Activated naive CD4-positive, alpha-beta T cell treated with anti-CD3 and anti-CD28 coated beads, Interleukin-2, amount 50 U/mL, for 24 hours (primary cell): ENCODE data around the gene GLB1L.
A peak's percentile ranks its signal among the peaks of the same experiment; 100 is the strongest.
"Not testable (repeated sequence)": the region's sequence is repeated elsewhere in the genome, so short reads cannot be mapped to it uniquely, and the experiment has no call there.

Source experiments
- H3K27ac Mint-ChIP-seq: one replicate; pipeline ENCODE4 v1.8.0; 2021; ENCODE audit warnings: mild to moderate bottlenecking, mixed read lengths
- H3K27me3 Mint-ChIP-seq: one replicate; pipeline ENCODE4 v1.8.0; 2021; ENCODE audit warnings: mixed read lengths
- H3K36me3 Mint-ChIP-seq: one replicate; pipeline ENCODE4 v1.8.0; 2021; ENCODE audit warnings: mixed read lengths
- H3K4me1 Mint-ChIP-seq: one replicate; pipeline ENCODE4 v1.8.0; 2021; ENCODE audit warnings: mixed read lengths
- H3K4me3 Mint-ChIP-seq: one replicate; pipeline ENCODE4 v1.8.0; 2021; ENCODE audit warnings: mild to moderate bottlenecking, mixed read lengths
- H3K9me3 Mint-ChIP-seq: one replicate; pipeline ENCODE4 v1.8.0; 2021; ENCODE audit warnings: mixed read lengths

Gene GLB1L

DNA sequence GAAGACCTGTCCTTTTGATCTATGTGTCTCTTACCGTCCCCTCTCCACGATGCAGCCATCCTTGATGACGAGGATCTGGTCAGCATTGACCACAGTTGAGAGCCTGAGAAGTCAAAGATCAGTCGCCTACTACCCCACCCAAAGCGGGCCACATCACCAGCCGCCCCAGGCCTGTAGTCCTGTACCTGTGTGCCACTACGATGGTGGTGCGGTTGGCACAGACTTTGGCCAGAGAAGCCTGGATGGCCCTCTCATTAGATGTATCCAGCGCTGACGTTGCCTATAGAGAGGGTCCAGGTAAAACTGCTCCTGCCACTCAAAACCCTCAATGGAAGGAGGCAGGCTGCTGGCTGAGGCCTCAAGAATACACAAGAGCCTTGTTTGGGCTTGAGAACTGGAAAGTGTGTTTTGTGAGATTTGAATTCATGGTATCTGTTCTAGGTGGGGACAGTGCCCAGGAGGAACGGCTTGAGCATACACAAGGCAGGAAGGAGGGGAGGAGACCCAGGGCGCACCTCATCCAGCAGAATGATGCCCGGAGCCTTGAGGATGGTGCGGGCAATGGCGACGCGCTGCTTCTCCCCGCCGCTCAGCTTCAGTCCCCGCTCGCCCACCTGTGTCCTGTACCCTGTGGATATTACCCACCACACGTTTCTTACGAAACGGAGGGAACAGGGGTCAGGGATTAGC, 34.9 kb downstream of the GLB1L start:
- H3K36me3 Mint-ChIP-seq, result peaks cover 5% of the 10 kb centered on the region
- H3K4me1 Mint-ChIP-seq, result peaks cover 42% of the 10 kb centered on the region
- H3K27me3 Mint-ChIP-seq, result no peaks in the 10 kb centered on the region
- H3K9me3 Mint-ChIP-seq, result no peaks in the 10 kb centered on the region
- no peak overlapping the region for H3K27ac Mint-ChIP-seq
- no peak overlapping the region for H3K4me3 Mint-ChIP-seq

GRCh38 chr2:219209236-219210195, 35.7 kb downstream of the GLB1L start:
- no peaks in the 10 kb centered on the region for H3K27me3 Mint-ChIP-seq
- no peaks in the 10 kb centered on the region for H3K9me3 Mint-ChIP-seq
- peaks cover 5% of the 10 kb centered on the region for H3K36me3 Mint-ChIP-seq
- peaks cover 42% of the 10 kb centered on the region for H3K4me1 Mint-ChIP-seq
- no peak overlapping the region for H3K4me3 Mint-ChIP-seq
- peak overlapping the region; percentile 59 for H3K27ac Mint-ChIP-seq

DNA sequence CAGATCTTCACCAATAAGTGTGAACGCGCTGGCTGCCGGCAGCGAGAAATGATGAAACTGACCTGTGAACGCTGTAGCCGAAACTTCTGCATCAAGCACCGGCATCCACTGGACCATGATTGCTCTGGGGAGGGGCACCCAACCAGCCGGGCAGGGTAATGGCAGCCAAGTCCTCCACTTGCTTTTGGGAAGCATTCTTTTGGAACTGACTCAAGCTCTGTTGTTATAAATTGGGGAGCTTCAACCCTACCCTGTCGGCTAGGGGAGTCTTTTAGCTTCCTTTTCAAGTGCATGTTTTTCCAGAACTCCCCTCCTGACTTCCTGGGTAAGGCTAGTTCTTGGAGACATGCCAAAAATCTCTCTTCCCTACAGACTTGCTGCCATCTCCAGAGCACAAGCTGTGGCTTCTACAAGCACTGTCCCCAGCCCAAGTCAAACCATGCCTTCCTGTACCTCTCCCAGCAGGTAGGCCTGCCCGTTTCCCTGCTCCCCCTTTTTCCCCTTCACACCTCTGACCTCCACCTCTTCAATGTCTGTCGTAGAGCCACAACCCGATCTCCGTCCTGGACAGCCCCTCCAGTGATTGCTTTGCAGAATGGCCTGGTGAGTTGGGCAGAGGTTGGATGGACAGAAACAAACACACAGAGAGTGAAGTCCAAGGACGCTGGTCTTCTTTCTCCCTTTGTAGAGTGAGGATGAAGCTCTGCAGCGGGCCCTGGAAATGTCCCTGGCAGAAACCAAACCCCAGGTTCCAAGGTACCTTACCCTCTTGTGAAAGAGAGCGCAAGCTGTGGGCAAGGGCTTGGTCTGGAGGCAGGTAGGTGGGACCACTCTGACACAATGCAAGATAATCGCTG, 37.1 kb downstream of the GLB1L start:
- Mint-ChIP-seq H3K27me3 (no peaks in the 10 kb centered on the region), H3K4me1 (peaks cover 42% of the 10 kb centered on the region), H3K27ac (peak overlapping the region; percentile 41), H3K36me3 (peaks cover 5% of the 10 kb centered on the region), H3K9me3 (no peaks in the 10 kb centered on the region), H3K4me3 (peak overlapping the region; percentile 68)

GRCh38 chr2:219207134-219207883, 37.9 kb downstream of the GLB1L start:
- H3K27me3 Mint-ChIP-seq, result no peaks in the 10 kb centered on the region
- peaks cover 42% of the 10 kb centered on the region for H3K4me1 Mint-ChIP-seq
- H3K4me3 Mint-ChIP-seq, result peak overlapping the region; percentile 77
- H3K36me3 Mint-ChIP-seq, result peaks cover 5% of the 10 kb centered on the region
- H3K27ac Mint-ChIP-seq, result peak overlapping the region; percentile 51
- no peaks in the 10 kb centered on the region for H3K9me3 Mint-ChIP-seq

DNA sequence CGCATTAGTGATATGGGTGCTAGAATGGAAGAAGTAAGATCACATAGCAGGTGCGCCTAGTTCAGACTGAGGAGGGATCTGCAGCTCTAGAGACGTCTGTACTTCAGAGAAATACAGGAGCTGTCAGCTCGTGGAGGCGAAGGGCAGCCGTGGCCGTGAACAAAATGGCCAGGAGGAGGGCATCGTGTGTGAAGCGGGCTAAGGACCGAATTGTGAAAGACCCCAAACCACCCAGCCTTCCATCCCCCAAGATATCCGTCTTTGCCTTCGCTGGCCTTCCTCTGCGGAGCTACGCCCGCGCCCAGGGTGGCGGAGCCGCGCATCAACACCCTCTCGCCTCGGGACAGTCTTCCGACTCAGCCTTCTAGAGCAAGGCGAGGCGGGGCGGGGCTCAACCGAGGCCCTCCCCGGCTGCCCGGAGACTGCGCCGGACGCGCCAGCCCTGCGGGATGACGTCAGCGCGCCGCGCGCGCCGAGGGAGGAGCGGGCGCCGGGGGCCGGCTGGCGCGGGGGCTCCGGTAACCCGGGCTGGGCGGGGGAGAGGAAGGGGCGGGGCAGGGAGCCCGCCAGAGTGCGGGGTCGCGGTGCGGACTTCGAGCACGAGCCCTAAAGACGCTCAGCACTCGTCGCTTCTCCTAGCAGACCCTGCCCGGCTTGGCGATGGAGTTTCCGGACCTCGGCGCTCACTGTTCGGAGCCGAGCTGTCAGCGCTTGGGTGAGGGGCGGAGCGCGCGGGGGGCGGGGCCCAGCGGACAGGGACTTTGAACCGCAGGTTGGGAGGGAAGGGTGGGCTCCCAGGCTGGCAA, 38.7 kb downstream of the GLB1L start, which contains the start of gene ZFAND2B:
ZFAND2B (plus strand) TSS at position 455 of the 806 bp plus-strand sequence; CDS start at position 661, 206 bp downstream.
- Mint-ChIP-seq H3K27me3 (no peaks in the 10 kb centered on the region), H3K9me3 (no peaks in the 10 kb centered on the region), H3K4me3 (peak within 1 kb of the TSS; percentile 90), H3K27ac (peak within 1 kb of the TSS; percentile 96), H3K4me1 (peaks cover 42% of the 10 kb centered on the region), H3K36me3 (peaks cover 3% of the 10 kb centered on the region)

GRCh38 chr2:219205981-219206327, 39.3 kb downstream of the GLB1L start:
- peak overlapping the region; percentile 90 for H3K4me3 Mint-ChIP-seq
- peaks cover 36% of the 10 kb centered on the region for H3K4me1 Mint-ChIP-seq
- no peaks in the 10 kb centered on the region for H3K9me3 Mint-ChIP-seq

GRCh38 chr2:219205165-219205538, 40.1 kb downstream of the GLB1L start:
- H3K4me1 Mint-ChIP-seq, result peaks cover 37% of the 10 kb centered on the region
- no peaks in the 10 kb centered on the region for H3K9me3 Mint-ChIP-seq
- peak overlapping the region; percentile 35 for H3K27ac Mint-ChIP-seq
- H3K36me3 Mint-ChIP-seq, result peaks cover 3% of the 10 kb centered on the region
- H3K4me3 Mint-ChIP-seq, result no peak overlapping the region
- H3K27me3 Mint-ChIP-seq, result no peaks in the 10 kb centered on the region

More at GRCh38 chr2:219205981-219206327, 39.3 kb downstream of the GLB1L start:
- peak overlapping the region; percentile 96 for H3K27ac Mint-ChIP-seq
- H3K27me3 Mint-ChIP-seq, result no peaks in the 10 kb centered on the region
- peaks cover 3% of the 10 kb centered on the region for H3K36me3 Mint-ChIP-seq

- H3K27me3 Mint-ChIP-seq, result no peaks in the 10 kb centered on the region
- H3K4me1 Mint-ChIP-seq, result peaks cover 33% of the 10 kb centered on the region
- no peaks in the 10 kb centered on the region for H3K9me3 Mint-ChIP-seq
- no peak overlapping the region for H3K4me3 Mint-ChIP-seq
- no peak overlapping the region for H3K27ac Mint-ChIP-seq
- peaks cover 3% of the 10 kb centered on the region for H3K36me3 Mint-ChIP-seq
These were observed 40.6 kb downstream of the GLB1L start for GRCh38 chr2:219204425-219205164.

DNA sequence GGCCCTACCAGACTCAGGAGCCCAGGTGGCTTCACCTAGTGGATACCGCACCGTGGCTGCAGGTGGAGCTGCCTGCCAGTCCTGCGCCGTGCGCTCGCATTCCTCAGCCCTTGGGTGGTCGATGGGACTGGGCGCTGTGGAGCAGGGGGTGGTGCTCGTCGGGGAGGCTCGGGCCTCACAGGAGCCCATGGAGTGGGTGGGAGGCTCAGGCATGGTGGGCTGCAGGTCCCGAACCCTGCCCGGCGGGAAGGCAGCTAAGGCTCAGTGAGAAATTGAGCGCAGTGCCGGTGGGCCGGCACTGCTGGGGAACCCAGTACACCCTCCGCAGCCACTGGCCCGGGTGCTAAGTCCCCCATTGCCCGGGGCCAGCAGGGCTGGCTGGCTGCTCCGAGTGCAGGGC, 43.9 kb downstream of the GLB1L start:
- H3K9me3 Mint-ChIP-seq, H3K4me3 Mint-ChIP-seq, H3K36me3 Mint-ChIP-seq, H3K27ac Mint-ChIP-seq, H3K27me3 Mint-ChIP-seq: not testable (repeated sequence)
- peaks cover 15% of the 10 kb centered on the region for H3K4me1 Mint-ChIP-seq

GRCh38 chr2:219200502-219201326, 44.5 kb downstream of the GLB1L start:
- peak overlapping the region; percentile 79 for H3K27ac Mint-ChIP-seq
- H3K36me3 Mint-ChIP-seq, H3K27me3 Mint-ChIP-seq, H3K9me3 Mint-ChIP-seq: not testable (repeated sequence)
- H3K4me3 Mint-ChIP-seq, result peak overlapping the region; percentile 82
- peaks cover 11% of the 10 kb centered on the region for H3K4me1 Mint-ChIP-seq

- no peaks in the 10 kb centered on the region for H3K27me3 Mint-ChIP-seq
- H3K9me3 Mint-ChIP-seq, result no peaks in the 10 kb centered on the region
- no peak overlapping the region for H3K27ac Mint-ChIP-seq
- H3K4me3 Mint-ChIP-seq, result no peak overlapping the region
- H3K4me1 Mint-ChIP-seq, result peaks cover 11% of the 10 kb centered on the region
- H3K36me3 Mint-ChIP-seq, result no peaks in the 10 kb centered on the region
These were observed 45.6 kb downstream of the GLB1L start for GRCh38 chr2:219199470-219200211.

DNA sequence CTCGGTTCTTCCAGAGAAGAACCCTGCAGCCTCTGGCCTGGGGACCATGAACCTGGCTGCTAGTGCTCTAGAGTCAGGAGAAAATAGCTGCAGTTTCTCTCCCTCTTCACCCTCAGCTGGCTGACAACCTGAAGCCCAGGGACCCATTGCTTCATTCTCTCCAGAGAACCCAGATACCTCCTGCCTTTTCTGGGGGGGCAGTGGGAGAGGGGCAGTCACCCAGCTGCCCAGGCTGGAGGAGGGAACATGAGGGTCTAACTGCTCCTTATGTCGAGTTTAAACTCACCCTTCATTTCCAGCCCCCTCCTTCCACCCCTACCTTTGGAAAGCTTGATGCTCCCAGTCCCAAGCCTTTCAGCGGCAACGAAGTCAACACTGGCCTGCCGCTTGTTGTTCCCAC, 46.3 kb downstream of the GLB1L start:
- Mint-ChIP-seq H3K36me3 (no peaks in the 10 kb centered on the region), H3K9me3 (no peaks in the 10 kb centered on the region), H3K4me3 (no peak overlapping the region), H3K27ac (no peak overlapping the region), H3K27me3 (no peaks in the 10 kb centered on the region), H3K4me1 (peaks cover 11% of the 10 kb centered on the region)
